MM.1S (cell line): Measurements from ENCODE around the gene KRTAP19-4.

Experiments used
- DNase-seq: peaks from one replicate; pipeline ENCODE4 v3.0.0-alpha.2; 2015
- H2AFZ ChIP-seq: fragments of 300-600 bp; sonication (generic); 2 replicates; pipeline ENCODE4 v1.6.0; 2016; ENCODE audit warnings: antibody characterized with exemption, low read length
- H3F3A ChIP-seq: fragments of 300-600 bp; sonication (generic); 2 replicates; pipeline ENCODE4 v1.6.1; 2016; ENCODE audit warnings: mild to moderate bottlenecking, antibody characterized with exemption, low read length, moderate library complexity, mixed read lengths; ENCODE audit not compliant: insufficient read depth
- H3K27ac ChIP-seq: fragments of 300-600 bp; sonication (generic); 2 replicates; pipeline ENCODE4 v1.5.1; 2016; ENCODE audit warnings: mild to moderate bottlenecking, low read length
- H3K27me3 ChIP-seq: fragments of 300-600 bp; sonication (generic); replicated peaks from 2 replicates; pipeline ENCODE4 v1.6.0; 2016; ENCODE audit warnings: low read length; ENCODE audit not compliant: insufficient read depth
- H3K36me3 ChIP-seq: fragments of 300-600 bp; sonication (generic); replicated peaks from 2 replicates; pipeline ENCODE4 v1.6.1; 2016; ENCODE audit warnings: mild to moderate bottlenecking, low read length, mixed read lengths; ENCODE audit not compliant: insufficient read depth
- H3K4me1 ChIP-seq: fragments of 300-600 bp; sonication (generic); 2 replicates; pipeline ENCODE4 v1.6.1; 2016; ENCODE audit warnings: low read length, mixed read lengths
- H3K4me2 ChIP-seq: fragments of 300-600 bp; sonication (generic); 2 replicates; pipeline ENCODE4 v1.6.0; 2016; ENCODE audit warnings: low read depth, low read length
- H3K4me3 ChIP-seq: fragments of 300-600 bp; sonication (generic); 2 replicates; pipeline ENCODE4 v1.5.1; 2016; ENCODE audit warnings: low read length, mixed read lengths
- H3K79me2 ChIP-seq: fragments of 300-600 bp; sonication (generic); 2 replicates; pipeline ENCODE4 v1.6.1; 2016; ENCODE audit warnings: mixed run types, low read length, mixed read lengths
- H3K9ac ChIP-seq: fragments of 300-600 bp; sonication (generic); 2 replicates; pipeline ENCODE4 v1.6.1; 2016; ENCODE audit warnings: low read length, mixed read lengths
- H3K9me2 ChIP-seq: fragments of 300-600 bp; sonication (generic); replicated peaks from 2 replicates; pipeline ENCODE4 v1.6.1; 2016; ENCODE audit warnings: mild to moderate bottlenecking, low read length, mixed read lengths; ENCODE audit not compliant: insufficient read depth
- H3K9me3 ChIP-seq: fragments of 300-600 bp; sonication (generic); replicated peaks from 2 replicates; pipeline ENCODE4 v1.6.1; 2016; ENCODE audit warnings: mild to moderate bottlenecking, low read length, mixed read lengths; ENCODE audit not compliant: insufficient read depth
- H4K20me1 ChIP-seq: fragments of 300-600 bp; sonication (generic); 2 replicates; pipeline ENCODE4 v1.6.1; 2016; ENCODE audit warnings: mild to moderate bottlenecking, low read length, moderate library complexity, mixed read lengths; ENCODE audit not compliant: insufficient read depth
- CTCF ChIP-seq: fragments of 300-600 bp; sonication (generic); IDR thresholded peaks from 2 replicates; pipeline ENCODE4 v1.5.1; 2016; ENCODE audit warnings: antibody characterized with exemption, low read length, mixed read lengths
- EZH2 ChIP-seq: fragments of 300-600 bp; sonication (generic); optimal IDR thresholded peaks from 2 replicates; pipeline ENCODE3; 2017; ENCODE audit warnings: low read depth, mild to moderate bottlenecking, antibody characterized with exemption, low read length, mixed read lengths
- EZH2phosphoT487 ChIP-seq: fragments of 300-600 bp; sonication (generic); IDR thresholded peaks from 2 replicates; pipeline ENCODE4 v1.6.1; 2018; ENCODE audit warnings: antibody characterized with exemption, low read length

Gene KRTAP19-4

GRCh38 chr21:30497065-30497464 lies at the start of gene KRTAP19-4:
KRTAP19-4 (minus strand) TSS chr21:30497165; CDS start chr21:30497110, 55 bp downstream.
- Histone ChIP-seq H3K27me3 (no peaks in the 10 kb centered on the region), H2AFZ (no peak within 1 kb of the TSS), H3K4me3 (no peak within 1 kb of the TSS), H3F3A (no peaks in the 10 kb centered on the region), H3K79me2 (no peaks in the 10 kb centered on the region), H3K27ac (no peak within 1 kb of the TSS), H3K9me3 (no peaks in the 10 kb centered on the region), H3K9ac (no peak within 1 kb of the TSS), H3K4me2 (no peak within 1 kb of the TSS), H4K20me1 (no peaks in the 10 kb centered on the region), H3K36me3 (no peaks in the 10 kb centered on the region), H3K9me2 (no peaks in the 10 kb centered on the region), H3K4me1 (no peaks in the 10 kb centered on the region)
- DNase-seq = no peak
- TF ChIP-seq CTCF = no peak
- TF ChIP-seq EZH2phosphoT487 = no peak
- no peak for TF ChIP-seq EZH2

- H2AFZ ChIP-seq = no peak within 1 kb of the TSS
- H3K27ac ChIP-seq = no peak within 1 kb of the TSS
- no peak for TF ChIP-seq CTCF
- no peak within 1 kb of the TSS for H3K9ac ChIP-seq
- H3K4me1 ChIP-seq = no peaks in the 10 kb centered on the region
- H3F3A ChIP-seq = no peaks in the 10 kb centered on the region
- H3K36me3 ChIP-seq = no peaks in the 10 kb centered on the region
- no peaks in the 10 kb centered on the region for H3K79me2 ChIP-seq
- no peaks in the 10 kb centered on the region for H3K9me3 ChIP-seq
- no peak for DNase-seq
- H3K9me2 ChIP-seq = no peaks in the 10 kb centered on the region
- no peak within 1 kb of the TSS for H3K4me3 ChIP-seq
- H3K27me3 ChIP-seq = no peaks in the 10 kb centered on the region
- H4K20me1 ChIP-seq = no peaks in the 10 kb centered on the region
- no peak within 1 kb of the TSS for H3K4me2 ChIP-seq
Measured at GRCh38 chr21:30541764-30542163, 44.8 kb upstream of the KRTAP19-4 start, which contains the start of gene KRTAP19-6. KRTAP19-6 (minus strand) TSS chr21:30541864; CDS start chr21:30541833, 31 bp downstream.

GRCh38 chr21:30518876-30519275 lies 21.9 kb upstream of the KRTAP19-4 start:
- no peak overlapping the region for H3K9ac ChIP-seq
- H3K79me2 ChIP-seq = no peaks in the 10 kb centered on the region
- H4K20me1 ChIP-seq = no peaks in the 10 kb centered on the region
- no peak for DNase-seq
- H3K4me2 ChIP-seq = no peak overlapping the region
- no peaks in the 10 kb centered on the region for H3K4me1 ChIP-seq
- no peak overlapping the region for H3K27ac ChIP-seq
- no peak overlapping the region for H3K4me3 ChIP-seq
- H3K9me3 ChIP-seq = no peaks in the 10 kb centered on the region
- TF ChIP-seq EZH2 (no peak), CTCF (no peak), EZH2phosphoT487 (no peak)
- H3K9me2 ChIP-seq = no peaks in the 10 kb centered on the region
- H3F3A ChIP-seq = no peaks in the 10 kb centered on the region
- H3K27me3 ChIP-seq = no peaks in the 10 kb centered on the region
- H2AFZ ChIP-seq = no peak overlapping the region
- no peaks in the 10 kb centered on the region for H3K36me3 ChIP-seq

GRCh38 chr21:30515681-30516080 lies 18.7 kb upstream of the KRTAP19-4 start:
- no peaks in the 10 kb centered on the region for H3K27me3 ChIP-seq
- no peak overlapping the region for H3K27ac ChIP-seq
- H3K79me2 ChIP-seq = no peaks in the 10 kb centered on the region
- no peaks in the 10 kb centered on the region for H3K36me3 ChIP-seq
- H2AFZ ChIP-seq = no peak overlapping the region
- no peak for DNase-seq
- TF ChIP-seq EZH2 = no peak
- TF ChIP-seq EZH2phosphoT487 = no peak
- TF ChIP-seq CTCF = no peak
- no peak overlapping the region for H3K4me3 ChIP-seq
- H3K4me1 ChIP-seq = no peaks in the 10 kb centered on the region
- H3K4me2 ChIP-seq = no peak overlapping the region
- H3K9me2 ChIP-seq = no peaks in the 10 kb centered on the region
- no peaks in the 10 kb centered on the region for H3K9me3 ChIP-seq
- H3F3A ChIP-seq = no peaks in the 10 kb centered on the region
- no peaks in the 10 kb centered on the region for H4K20me1 ChIP-seq
- no peak overlapping the region for H3K9ac ChIP-seq
